ENCODE data around the gene LRCH4. TPM values are rescaled to one million over a fixed set of nuclear protein-coding genes. Genes with fewer than 3 reads are reported as not detected.
A peak's percentile ranks its signal among the peaks of the same experiment; 100 is the strongest.

LRCH4 gene
- total RNA-seq, 1 experiment from 2014 or later = 66.4 TPM

- in situ Hi-C loops (cut with HindIII; ENCODE audit: low pct_unique_long_range_greater_than_20kb, low sequenced_read_pairs) (no loop called here), intact Hi-C loops (cut with micrococcal nuclease; ENCODE audit: unreplicated experiment) (no loop called here)
- Histone ChIP-seq H3K27ac (ENCODE audit: low read length) (no peak overlapping the region), H3K36me3 (ENCODE audit: control insufficient read depth, insufficient read depth, low read length) (no peaks in the 10 kb centered on the region), H3K4me1 (ENCODE audit: control insufficient read depth, insufficient read depth, low read length) (peaks cover 12% of the 10 kb centered on the region), H3K9me3 (ENCODE audit: control insufficient read depth, insufficient read depth, low read depth, low read length) (no peaks in the 10 kb centered on the region), H3K27me3 (ENCODE audit: control insufficient read depth, insufficient read depth, low read length) (no peaks in the 10 kb centered on the region), H3K4me3 (ENCODE audit: low read depth in 2 of 2, low read length in 2 of 2) (no peak overlapping the region)
- no peak for ATAC-seq
- no peak for TF ChIP-seq POLR2AphosphoS5 (IDR thresholded peaks at IDR 0.05; ENCODE audit: low read depth, low read length)
- no peak for DNase-seq (ENCODE audit: low read depth, low spot score)
- no TSS peak for BruUV-seq (replicated peaks)
- POLR2A ChIA-PET = interaction anchor here (0.7 kb wide), 1 partner anchor 17 kb away, joined by 6 read pairs; no protein-coding TSS in a partner anchor
- CTCF ChIA-PET = interaction anchor here (0.5 to 1.3 kb wide), 7 partner anchors 9 to 80 kb away, joined by 3 to 9 read pairs (median 3); partner anchors contain the start of gene MOSPD3
Measured at GRCh38 chr7:100588438-100588837, 2.5 kb upstream of the LRCH4 start.

- intact Hi-C loops (cut with micrococcal nuclease; ENCODE audit: unreplicated experiment) = no loop called here
Measured at GRCh38 chr7:100586266-100587025, 517 bp upstream of the LRCH4 start, which contains the start of gene FBXO24. TSS of gene FBXO24 (plus strand) at chr7:100586328. CDS start at chr7:100586626, 298 bp downstream.

More at GRCh38 chr7:100586266-100587025, 517 bp upstream of the LRCH4 start, which contains the start of gene FBXO24:
- DNase-seq (ENCODE audit: low read depth, low spot score) (peak; percentile 100), ATAC-seq (peak; percentile 95)
- peaks cover 6% of the 10 kb centered on the region; the same call in 1 of the 2 replicates for H3K36me3 ChIP-seq (ENCODE audit: control insufficient read depth, insufficient read depth, low read length)
- TF ChIP-seq POLR2AphosphoS5 (IDR thresholded peaks at IDR 0.05; ENCODE audit: low read depth, low read length) (0 out of 2 replicates have a peak, but pooled peaks have one; percentile 2), REST (IDR thresholded peaks at IDR 0.05; ENCODE audit: insufficient read depth in 1 of 2, low read depth in 2 of 2, low read length in 1 of 2) (no peak), TCF7L2 (IDR thresholded peaks at IDR 0.05; ENCODE audit: low read depth, low read length) (peak; percentile 38; the same call in 1 of the 2 replicates)
- H3K27ac ChIP-seq (ENCODE audit: low read length) = peak within 1 kb of the TSS; percentile 86
- ChIA-PET POLR2A (interaction anchor here (0.6 kb wide), 2 partner anchors 12 to 303 kb away, joined by 7 read pairs; no protein-coding TSS in a partner anchor), CTCF (interaction anchor here (0.5 to 1.1 kb wide), 6 partner anchors 17 to 266 kb away, joined by 3 to 8 read pairs (median 3); partner anchors contain the start of gene SLC12A9)
- peak within 1 kb of the TSS; percentile 89 to 93 for H3K4me3 ChIP-seq (ENCODE audit: low read depth in 2 of 2, low read length in 2 of 2)
- no TSS peak for BruUV-seq (replicated peaks)
- in situ Hi-C loops (cut with HindIII; ENCODE audit: low pct_unique_long_range_greater_than_20kb, low sequenced_read_pairs) = no loop called here
- no peaks in the 10 kb centered on the region for H3K27me3 ChIP-seq (ENCODE audit: control insufficient read depth, insufficient read depth, low read length)
- no peaks in the 10 kb centered on the region for H3K9me3 ChIP-seq (ENCODE audit: control insufficient read depth, insufficient read depth, low read depth, low read length)
- H3K4me1 ChIP-seq (ENCODE audit: control insufficient read depth, insufficient read depth, low read length) = peaks cover 12% of the 10 kb centered on the region
